Tongue (tissue), 2 donors: ENCODE results near the gene VEPH1. TPM values are rescaled to one million over a fixed set of nuclear protein-coding genes. Genes with fewer than 3 reads are reported as not detected.
"Not testable (repeated sequence)": the region's sequence is repeated elsewhere in the genome, so short reads cannot be mapped to it uniquely, and the experiment has no call there.

Experiments
- DNase-seq: peaks from one replicate; pipeline ENCODE4 v3.0.0-alpha.2; 2015
- total RNA-seq: library from RNA; depleted of rRNA; stranded (reverse); fragments of >200 nt; gene quantifications from one replicate; pipeline ENCODE4 v1.2.3, GENCODE V29; 2014

Gene VEPH1
- total RNA-seq, 1 donor from 2014 or later, result 7.8 TPM

DNA sequence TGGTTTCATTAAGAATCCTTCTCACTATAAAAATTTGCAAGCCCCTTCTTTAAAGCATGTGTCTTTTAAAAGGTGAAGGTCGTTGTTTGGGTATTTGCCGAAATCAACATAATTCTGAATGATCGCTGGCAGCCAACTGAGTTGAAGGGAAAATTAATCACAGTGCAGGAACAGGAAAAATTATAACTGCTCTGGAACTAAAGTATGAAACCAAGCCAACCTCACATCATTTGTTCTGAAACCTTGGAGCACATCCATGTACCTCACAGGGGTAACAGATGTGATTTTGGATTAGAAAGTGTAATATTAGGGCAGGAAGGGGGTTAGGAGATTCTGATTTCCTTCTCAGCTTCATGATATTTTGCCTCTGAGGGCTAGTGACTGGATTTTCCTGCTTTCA, 118.7 kb downstream of the VEPH1 start:
- no peak for DNase-seq

DNA sequence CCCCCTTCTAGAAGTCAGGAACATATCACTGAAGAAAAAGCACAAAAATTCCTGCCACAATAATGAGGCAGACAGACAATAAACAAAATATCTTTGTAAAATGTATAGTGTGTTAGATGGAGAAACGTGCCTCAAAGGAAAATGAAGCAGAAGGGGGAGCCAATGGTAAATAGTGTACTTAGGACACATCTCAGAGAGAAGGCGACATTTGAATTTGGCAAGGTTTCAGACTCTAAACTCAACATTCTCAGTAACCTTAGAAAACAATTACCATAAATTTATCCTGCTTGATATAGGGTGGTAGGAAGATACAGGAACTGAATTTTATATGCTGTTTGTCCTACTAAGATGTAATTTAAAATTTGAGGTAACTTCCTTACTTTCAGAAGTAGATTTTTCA, 119.2 kb downstream of the VEPH1 start:
- DNase-seq, result no peak

DNA sequence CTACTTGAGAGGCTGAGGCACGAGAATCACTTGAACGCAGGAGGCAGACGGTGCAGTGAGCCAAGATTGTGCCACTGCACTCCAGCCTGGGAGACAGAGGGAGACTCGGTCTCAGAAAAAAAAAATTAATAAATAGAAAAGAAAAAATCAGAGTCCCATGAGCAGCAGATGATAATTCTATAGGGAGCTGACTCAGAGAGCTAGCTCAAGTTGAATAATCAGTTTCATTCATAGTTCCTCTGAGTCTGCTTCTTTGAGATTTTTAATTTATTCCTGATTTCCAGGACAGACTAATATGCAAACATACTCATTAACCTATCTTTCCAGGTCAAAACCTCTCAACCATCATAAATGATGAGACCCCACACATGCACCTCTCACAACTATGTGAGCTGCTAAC, 121.6 kb downstream of the VEPH1 start:
- no peak for DNase-seq

DNA sequence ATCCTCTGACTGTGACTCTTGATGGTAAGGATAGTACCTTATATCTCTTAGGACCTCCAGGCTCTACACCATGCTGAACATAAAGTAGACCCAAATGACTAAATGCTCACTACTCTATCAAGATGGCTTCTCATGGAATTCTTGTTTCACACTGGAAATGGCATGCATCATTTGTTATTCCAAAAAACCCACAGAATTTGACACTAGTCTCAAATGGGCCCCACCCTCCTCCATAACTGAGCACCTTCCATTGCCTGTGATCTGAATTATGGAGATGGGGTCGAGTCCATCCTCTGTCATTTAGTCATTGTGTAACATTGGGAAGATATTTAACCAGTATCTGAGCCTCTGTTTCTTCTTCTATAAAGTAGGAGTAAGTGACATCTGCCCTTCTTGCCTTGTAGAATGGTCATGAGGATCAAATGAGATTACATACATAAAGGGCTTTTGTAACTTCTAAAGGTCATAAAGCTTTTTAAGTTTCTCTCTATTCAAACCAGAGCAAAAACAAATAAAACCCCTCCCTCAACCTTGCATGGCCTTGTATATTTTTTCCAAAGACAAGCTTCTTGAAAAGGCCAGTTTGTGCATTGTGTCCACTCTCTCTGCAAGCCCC, 123.6 kb downstream of the VEPH1 start:
- no peak for DNase-seq

DNA sequence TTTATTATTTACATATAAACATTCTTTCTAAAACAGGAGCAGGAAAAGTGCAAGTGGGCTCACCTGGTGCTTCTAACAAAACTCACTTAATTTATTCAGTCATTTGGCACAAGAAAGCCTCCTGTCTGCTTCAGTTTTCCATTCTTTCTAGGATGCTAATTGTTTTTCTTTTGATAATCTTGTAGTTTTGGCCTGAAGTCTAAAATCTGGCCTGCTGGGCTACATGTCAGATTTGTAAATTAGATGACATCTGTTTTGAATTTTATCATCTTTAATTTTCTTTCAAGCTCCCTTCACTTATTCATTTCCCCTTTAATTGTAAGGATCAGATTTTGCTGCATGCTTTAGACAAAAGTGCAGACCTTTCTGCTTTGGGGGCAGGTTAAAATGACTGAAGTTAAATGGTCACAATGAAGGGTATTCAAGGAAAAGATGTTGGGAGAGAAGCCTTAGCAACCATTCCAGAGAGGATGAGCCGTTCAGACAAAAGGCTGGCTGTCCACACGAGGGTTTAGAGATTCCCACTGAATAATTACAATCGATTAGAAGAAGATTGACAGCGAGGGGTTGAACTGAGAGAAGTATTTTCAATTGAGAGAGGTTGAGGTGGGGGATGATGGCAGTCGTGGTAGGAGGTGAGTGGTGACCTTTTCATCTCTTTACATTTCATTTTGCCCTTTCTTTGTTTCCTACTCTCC, 126.5 kb downstream of the VEPH1 start:
- DNase-seq, result peak; percentile 29

DNA sequence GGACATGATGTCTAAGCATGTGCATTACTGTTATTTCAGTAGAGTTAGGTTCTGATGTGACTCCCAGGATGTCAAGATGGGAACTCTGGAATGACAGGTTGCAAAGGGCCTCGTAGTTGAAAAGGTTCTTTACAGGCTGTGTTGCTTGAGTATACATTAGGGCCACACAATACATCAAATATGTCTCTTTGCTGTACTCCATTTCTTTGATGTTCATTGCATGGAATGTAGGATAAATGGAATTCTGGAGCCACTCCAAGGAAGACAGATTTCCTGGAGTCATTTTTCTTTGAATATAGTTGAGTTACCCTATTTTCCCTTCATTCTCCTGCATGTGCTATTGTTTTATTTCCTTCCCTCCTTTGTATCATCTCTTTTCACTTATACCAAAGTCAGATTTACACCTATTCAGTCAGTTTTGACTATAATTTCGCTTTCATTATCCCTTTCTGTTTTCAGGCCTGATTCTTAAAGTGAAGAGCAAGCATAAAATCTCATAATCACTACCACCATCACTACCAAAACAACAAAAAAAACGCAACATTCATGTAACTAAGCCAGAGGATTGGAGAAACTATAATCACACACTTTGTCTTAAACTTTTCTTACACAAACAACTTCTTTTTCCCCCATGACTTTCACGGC, 127.8 kb downstream of the VEPH1 start:
- no peak for DNase-seq

DNA sequence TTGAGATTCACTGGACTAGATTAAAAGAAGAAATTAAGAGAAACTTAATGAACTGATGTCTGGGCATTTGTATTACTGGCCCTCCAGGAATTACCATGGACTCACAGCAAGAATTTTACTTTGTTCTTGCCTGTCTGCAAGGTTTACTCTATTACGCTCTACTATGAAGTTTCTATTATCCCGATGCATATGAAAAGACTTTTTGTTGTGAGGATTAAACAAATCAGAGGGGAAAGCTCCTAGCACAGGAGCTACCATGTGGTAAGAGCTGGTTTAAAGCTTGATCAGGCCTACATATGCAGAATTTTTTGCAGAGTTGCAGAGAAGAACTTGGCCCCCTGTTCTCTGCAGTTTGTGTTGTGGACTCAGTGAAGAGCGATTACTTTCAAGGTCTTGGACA, 128.3 kb downstream of the VEPH1 start:
- no peak for DNase-seq

DNA sequence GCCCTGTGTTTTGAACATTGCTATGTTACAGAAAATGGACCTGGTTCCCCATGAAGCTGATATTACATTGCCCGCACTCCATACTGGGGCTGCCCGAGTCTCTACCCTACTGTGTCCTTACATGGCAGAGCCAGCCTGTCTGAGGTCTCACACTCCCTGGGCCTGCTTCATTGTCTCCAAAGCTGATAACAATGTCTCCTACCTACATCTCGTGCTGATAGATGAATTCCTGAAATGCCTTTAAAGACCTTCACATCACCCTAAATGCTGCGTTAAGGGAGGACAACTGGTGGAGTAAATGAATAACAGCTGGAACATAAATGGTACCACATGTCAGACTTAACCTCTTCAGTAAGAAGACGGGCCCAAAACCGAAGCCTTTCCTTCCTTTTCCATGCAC, 129.4 kb downstream of the VEPH1 start:
- DNase-seq, result no peak

DNA sequence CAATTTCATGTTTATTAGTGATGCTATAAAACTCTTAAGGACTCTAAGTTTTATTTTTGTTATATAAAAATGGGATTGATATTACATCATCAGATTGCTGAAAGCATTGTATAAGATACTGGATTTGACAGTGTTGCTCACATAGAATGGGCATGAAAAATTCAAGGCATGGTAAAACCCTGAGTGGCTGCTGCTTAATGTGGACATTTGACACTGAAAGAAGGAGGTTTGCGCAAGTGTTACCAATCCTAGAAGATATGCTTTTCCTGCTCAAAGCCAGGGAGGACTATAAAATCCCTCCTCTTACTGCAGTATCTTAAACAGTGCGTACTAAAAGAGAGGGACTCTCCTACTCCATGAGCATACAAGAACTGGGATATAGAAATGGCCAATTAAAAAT, 132.3 kb downstream of the VEPH1 start:
- no peak for DNase-seq

DNA sequence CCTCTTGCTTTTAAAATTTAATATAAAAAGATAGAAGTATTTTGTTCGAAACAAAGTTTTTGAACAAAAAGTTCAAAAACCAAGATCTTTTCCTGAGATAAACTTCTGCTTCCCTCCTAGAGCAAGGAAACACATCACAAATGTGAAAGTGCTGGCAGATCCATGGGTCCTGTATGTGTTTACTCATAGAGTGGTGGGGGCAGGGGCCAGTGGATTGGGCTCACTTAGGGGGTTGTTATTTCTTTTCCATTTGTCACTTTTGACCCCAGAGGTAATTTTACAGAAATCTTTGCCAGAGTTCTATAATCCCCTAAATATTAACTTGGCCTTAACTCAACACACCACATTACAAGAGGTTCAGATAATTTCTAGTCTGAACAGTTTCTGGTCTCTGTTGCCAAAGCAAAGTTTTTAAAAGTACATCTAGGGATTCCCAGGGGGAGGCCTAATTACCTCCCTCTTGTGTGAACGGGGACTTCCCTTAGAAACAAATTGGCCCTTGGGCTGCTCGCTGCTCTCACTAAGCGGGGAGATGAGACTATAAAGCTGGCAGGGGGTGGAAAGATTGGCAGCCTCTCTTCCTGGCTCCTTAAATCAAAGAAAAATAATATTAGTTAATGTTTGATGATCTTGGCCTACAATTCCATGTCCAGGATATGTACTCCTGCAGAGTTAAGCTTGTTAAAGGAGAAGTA, 133.3 kb downstream of the VEPH1 start:
- peak; percentile 69 for DNase-seq

DNA sequence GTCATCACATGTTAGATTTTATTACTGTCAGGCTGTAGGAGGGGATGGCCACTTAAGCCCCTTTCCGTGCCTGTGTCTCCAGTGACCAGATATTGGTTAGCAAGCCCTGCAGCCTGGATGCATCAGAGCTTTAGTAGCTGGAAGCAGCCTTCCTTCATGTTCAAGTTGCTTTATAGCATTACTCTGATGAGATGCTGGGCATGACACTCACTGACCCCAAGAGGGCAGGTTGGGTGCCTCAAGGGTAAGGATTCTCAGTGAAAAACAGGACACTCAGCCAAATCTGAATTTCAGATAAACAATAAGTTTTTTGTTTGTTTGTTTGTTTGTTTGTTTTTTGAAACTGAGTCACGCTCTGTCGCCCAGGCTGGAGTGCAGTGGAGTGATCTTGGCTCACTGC, 135.0 kb downstream of the VEPH1 start:
- no peak for DNase-seq

DNA sequence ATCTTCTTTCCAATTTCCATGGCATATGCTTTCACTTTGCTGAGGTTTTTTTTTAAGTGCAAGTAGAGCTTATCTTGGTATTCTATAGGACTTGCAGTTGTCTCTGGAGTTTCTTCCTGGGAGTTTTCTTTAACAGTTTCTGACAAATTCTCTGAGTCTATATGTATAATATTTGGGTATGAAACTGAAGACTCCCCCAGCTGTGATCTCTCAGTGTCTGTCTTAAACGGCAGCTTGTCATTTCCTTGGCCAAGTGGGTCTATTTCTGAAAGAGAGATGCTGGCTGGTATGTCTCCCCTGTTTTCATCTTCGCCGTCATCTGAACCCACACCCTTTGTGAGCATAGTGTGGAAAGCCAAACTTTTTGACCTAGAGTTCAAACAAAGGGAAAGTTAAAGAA, 139.8 kb downstream of the VEPH1 start:
- DNase-seq, result no peak

DNA sequence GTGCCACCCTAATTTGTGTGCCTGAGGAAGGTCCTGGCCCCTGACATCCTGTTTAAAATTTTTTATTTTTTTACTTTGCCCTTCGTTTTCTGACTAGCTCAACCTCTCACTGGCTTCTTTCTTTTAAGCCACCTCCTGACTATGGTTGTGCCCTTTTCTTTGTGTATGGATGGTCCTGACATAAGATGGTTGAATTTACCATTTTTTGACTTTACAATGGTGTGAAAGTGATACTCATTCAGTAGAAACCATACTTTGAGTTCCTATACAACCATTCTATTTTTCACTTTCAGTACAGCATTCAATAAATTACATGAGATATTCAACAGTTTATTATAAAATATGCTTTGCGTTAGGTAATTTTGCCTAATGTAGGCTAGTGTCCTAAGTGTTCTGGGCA, 140.9 kb downstream of the VEPH1 start:
- DNase-seq, result no peak

DNA sequence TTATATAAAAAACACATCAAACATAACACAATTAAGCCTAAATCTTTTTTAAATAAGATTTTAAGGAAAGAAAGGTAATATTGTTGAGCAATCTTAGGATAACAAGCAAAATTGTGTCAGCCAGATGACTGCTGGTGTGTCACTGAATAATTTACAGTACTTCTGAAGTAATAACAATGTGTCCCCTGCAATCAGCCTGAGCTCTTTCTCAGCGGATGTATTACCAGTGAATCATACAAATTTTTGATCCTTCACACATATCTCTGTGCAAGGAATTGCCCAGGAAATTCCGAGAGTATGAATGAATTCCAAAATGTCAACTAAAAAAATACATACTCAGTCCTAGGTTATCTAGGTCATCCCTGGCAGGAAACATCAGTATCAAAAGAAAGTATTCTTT, 143.2 kb downstream of the VEPH1 start:
- no peak for DNase-seq

DNA sequence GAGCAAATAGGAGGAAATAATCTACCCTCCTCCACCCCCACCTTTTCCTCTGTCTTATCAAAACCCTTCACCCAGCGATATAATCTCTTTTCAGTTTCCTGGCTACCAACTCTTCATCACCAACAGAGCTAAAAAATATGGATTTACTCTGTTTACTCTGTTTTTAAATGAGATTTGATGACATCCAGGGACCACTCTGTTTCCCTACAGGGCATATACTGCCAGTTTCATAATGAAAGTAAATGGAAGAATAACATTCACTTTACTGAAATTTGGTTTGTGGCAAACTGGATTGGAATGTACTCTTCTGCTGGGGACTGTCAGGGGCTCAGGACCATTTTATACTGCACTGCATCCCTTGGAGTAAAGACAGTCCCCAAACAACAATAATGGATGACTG, 146.7 kb downstream of the VEPH1 start:
- no peak for DNase-seq

DNA sequence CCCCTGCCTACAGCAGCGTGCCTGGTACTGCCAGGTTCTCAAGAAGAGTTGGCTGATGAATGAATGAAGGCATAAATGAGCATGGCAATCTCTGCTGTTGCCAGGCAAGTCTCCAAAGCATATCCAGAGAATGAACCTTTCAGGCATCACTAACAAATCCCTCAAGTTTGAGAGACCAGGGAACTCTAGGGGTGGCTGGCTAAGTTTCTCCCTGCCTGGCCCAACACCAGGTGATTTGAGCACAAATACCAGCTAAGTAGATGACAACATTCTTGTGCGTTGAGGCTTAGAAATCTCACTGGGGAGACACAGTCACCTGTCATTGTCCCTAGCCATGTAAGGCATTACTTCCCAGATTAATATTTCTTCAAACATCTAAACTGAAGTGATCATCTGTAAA, 147.9 kb downstream of the VEPH1 start:
- no peak for DNase-seq

DNA sequence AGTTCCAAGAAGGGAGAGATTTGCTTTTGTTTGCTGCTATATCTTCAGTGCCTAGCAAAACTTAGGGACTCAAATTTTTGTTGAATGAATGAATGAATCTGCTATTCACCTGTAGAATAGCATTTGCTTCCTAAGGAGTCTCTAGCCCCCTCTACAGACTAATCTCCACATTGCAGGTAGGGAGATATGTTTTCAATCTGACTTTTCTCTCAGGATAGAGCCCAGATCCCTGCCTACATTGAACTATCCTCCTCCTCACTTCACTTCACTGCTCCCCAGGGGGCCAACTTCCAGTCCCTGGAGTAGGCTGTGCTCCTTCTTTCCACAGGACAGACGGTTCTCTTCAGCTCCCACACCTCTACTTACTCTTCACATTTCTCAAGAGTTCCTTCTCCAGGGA, 148.5 kb downstream of the VEPH1 start:
- DNase-seq, result no peak

DNA sequence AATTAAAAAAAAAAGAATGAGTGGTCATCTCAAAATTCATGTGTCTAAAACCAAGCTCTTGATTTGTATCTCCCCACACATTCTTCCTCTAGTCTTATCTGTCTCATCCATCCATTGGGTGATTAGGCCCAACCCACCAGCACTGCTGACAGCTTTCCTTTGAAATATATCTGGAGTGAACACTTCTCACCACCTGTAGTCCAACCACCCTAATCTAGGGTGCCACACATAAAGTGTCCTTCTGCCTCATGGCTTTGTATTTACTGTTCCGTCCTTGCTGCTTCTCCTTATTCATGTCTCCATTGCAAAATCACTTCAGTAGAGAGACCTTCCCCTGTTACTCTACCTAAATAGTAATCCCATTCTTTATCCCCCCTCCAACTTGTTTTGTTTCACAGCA, 149.0 kb downstream of the VEPH1 start:
- no peak for DNase-seq

DNA sequence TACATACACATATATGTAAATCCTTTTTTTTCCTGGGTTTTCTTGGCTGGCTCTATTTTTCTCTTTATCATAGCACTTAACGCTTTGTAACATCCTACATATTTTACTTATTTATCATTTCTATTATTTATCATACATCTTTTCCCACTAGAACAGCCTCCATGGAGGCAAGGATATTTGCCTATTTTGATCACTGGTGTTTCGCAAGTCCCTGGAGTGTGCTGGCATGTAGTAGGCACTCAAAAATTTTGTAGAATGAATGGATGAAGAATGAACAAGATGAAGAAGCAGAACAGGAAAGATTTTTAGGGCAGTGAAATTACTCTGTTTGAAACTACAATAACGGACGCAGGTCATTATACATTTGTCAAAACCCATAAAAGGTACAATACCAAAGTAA, 149.6 kb downstream of the VEPH1 start:
- DNase-seq, result no peak

DNA sequence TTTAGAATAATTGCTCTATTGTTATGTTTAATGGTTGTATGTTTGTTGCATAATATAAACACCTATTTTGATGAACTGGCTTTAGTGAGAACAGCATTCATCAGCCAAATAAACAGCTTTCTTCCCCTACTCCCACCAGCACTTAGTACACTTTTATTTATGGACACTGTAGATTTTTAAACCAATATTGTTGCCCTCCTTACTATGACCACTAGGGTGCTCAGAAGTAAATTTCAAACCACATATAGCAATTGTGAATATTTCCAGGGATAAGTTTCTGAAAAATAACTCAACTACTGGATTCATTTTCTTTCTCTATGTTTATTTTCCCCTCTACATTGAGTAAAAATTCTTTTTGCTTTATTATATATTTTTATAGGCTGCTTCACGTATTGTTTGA, 151.2 kb downstream of the VEPH1 start:
- no peak for DNase-seq

DNA sequence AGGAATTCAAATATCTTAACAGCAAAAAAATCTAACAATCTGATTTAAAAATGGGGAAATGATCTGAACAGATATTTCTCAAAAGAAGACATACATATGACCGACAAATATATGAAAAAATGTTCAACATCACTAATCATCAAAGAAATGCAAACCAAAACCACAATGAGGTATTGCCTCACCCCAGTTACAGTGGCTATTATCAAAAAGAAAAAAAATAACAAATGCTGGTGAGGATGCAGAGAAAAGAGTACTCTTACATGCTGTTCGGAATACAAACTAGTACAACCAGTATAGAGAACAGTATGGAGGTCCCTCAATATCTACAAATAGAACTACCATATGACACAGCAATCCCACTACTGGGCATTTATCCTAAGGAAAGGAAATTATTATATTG, 152.6 kb downstream of the VEPH1 start:
- DNase-seq, result not testable (repeated sequence)

DNA sequence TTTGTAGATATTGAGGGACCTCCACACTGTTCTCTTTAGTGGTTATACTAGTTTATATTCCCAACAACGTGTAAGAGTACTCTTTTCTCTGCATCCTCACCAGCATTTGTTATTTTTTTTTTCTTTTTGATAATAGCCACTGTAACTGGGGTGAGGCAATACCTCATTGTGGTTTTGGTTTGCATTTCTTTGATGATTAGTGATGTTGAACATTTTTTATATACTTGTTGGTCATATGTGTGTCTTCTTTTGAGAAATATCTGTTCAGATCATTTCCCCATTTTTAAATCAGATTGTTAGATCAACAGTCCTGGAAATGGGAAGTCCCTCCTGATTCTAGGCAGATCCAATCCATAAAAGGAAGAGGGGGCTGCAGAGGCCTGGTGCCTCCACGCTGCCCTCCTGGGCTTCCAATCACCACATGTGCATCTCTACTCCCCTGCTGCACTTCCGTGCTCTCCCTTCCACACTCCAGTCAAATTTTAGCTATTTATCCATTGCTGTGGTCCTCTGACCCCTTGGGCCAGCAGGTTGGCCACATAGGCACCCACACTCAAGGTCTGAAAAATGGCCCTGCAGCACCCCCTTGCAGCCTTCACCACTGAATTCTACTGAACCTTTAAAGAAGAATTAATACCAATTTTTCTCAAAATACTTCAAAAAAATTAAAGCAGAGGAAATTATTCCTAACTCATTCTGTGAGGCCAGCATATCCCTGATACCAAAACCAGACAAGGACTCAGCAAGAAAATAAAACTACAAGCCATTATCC, 154.7 kb downstream of the VEPH1 start:
- not testable (repeated sequence) for DNase-seq
